ENCODE data around the gene CDK18. TPM values are rescaled to one million over a fixed set of nuclear protein-coding genes. Genes with fewer than 3 reads are reported as not detected.

Gene CDK18
- total RNA-seq, 1 donor from 2014 or later = 3.0 TPM

DNA sequence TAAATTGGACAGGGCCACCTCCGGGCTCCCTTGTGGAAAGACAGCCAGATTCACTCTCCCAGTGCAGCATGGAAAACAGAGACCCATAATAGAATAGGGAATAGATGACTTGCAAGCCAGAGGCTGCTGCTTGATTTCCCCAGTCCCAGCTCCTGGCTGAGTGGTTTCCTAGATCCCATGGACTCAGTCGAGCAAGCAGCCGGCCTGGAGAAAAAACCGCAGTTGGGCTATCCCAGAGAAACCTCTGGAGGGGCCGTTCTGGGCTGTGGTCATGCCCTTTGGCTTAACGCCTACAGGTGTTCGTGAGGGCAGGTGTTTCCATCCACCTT is 65.7 kb downstream of the CDK18 start:
- Mint-ChIP-seq H3K9me3 (ENCODE audit: unreplicated experiment) (no peaks in the 10 kb centered on the region), H3K4me1 (ENCODE audit: unreplicated experiment) (peaks cover 5% of the 10 kb centered on the region), H3K36me3 (ENCODE audit: unreplicated experiment) (no peaks in the 10 kb centered on the region), H3K4me3 (ENCODE audit: unreplicated experiment) (no peak overlapping the region), H3K27me3 (ENCODE audit: unreplicated experiment) (peaks cover 78% of the 10 kb centered on the region), H3K27ac (ENCODE audit: unreplicated experiment) (no peak overlapping the region)
- DNase-seq (ENCODE audit: extremely low spot score, unreplicated experiment) = no peak
- TF ChIP-seq, protein P1, sequence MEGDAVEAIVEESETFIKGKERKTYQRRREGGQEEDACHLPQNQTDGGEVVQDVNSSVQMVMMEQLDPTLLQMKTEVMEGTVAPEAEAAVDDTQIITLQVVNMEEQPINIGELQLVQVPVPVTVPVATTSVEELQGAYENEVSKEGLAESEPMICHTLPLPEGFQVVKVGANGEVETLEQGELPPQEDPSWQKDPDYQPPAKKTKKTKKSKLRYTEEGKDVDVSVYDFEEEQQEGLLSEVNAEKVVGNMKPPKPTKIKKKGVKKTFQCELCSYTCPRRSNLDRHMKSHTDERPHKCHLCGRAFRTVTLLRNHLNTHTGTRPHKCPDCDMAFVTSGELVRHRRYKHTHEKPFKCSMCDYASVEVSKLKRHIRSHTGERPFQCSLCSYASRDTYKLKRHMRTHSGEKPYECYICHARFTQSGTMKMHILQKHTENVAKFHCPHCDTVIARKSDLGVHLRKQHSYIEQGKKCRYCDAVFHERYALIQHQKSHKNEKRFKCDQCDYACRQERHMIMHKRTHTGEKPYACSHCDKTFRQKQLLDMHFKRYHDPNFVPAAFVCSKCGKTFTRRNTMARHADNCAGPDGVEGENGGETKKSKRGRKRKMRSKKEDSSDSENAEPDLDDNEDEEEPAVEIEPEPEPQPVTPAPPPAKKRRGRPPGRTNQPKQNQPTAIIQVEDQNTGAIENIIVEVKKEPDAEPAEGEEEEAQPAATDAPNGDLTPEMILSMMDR (IDR thresholded peaks at IDR 0.05) = no peak

DNA sequence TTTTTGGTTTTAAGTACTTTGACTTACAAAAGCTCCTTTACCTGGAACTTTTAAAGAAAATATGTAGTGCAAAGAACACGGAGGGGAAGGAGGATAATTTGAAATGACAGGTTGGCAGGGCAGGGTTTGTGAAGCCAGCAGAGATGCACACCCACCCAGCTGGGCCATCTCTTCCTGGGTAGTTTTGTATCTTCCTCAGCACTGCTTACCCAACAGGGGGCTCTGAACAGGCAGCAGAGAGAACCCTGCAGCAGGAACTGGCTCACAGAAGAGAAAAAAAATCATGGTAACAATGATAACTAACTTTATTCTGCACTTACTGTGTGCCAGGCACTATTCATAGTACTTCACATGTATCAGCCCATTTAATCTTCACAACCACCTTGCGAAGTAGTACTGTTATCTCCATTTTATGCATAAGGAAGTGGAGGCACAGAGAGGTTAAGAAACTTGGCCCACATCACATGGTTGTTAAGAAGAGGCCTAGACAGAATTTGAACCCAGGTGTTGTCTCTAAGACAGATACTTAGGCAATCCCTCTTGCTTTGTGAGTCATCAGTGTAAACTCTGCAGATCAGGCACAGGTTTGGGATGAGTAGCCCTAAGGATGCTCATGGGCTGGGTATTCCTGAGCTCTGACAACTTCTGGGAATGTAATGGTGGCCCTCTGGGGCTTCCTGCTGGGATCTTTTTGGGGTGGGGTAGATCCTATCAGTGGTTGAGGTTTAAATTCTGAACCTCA is 66.5 kb downstream of the CDK18 start:
- no peak overlapping the region for H3K27ac Mint-ChIP-seq (ENCODE audit: unreplicated experiment)
- peaks cover 72% of the 10 kb centered on the region for H3K27me3 Mint-ChIP-seq (ENCODE audit: unreplicated experiment)
- no peak for DNase-seq (ENCODE audit: extremely low spot score, unreplicated experiment)

GRCh38 chr1:205571747-205572146 is 67.3 kb downstream of the CDK18 start:
- no peak overlapping the region for H3K4me3 Mint-ChIP-seq (ENCODE audit: unreplicated experiment)
- H3K27me3 Mint-ChIP-seq (ENCODE audit: unreplicated experiment) = peaks cover 70% of the 10 kb centered on the region
- peaks cover 5% of the 10 kb centered on the region for H3K4me1 Mint-ChIP-seq (ENCODE audit: unreplicated experiment)
- DNase-seq (ENCODE audit: extremely low spot score, unreplicated experiment) = no peak
- H3K36me3 Mint-ChIP-seq (ENCODE audit: unreplicated experiment) = no peaks in the 10 kb centered on the region
- no peak overlapping the region for H3K27ac Mint-ChIP-seq (ENCODE audit: unreplicated experiment)
- no peaks in the 10 kb centered on the region for H3K9me3 Mint-ChIP-seq (ENCODE audit: unreplicated experiment)
- TF ChIP-seq, protein P1 (IDR thresholded peaks at IDR 0.05) = no peak

More for the DNA sequence above, 66.5 kb downstream of the CDK18 start:
- Mint-ChIP-seq H3K36me3 (ENCODE audit: unreplicated experiment) (no peaks in the 10 kb centered on the region), H3K4me1 (ENCODE audit: unreplicated experiment) (peaks cover 5% of the 10 kb centered on the region), H3K9me3 (ENCODE audit: unreplicated experiment) (no peaks in the 10 kb centered on the region), H3K4me3 (ENCODE audit: unreplicated experiment) (no peak overlapping the region)
- TF ChIP-seq, protein P1 (IDR thresholded peaks at IDR 0.05) = no peak

- Mint-ChIP-seq H3K36me3 (ENCODE audit: unreplicated experiment) (no peaks in the 10 kb centered on the region), H3K9me3 (ENCODE audit: unreplicated experiment) (no peaks in the 10 kb centered on the region), H3K27me3 (ENCODE audit: unreplicated experiment) (peaks cover 68% of the 10 kb centered on the region), H3K4me1 (ENCODE audit: unreplicated experiment) (peaks cover 5% of the 10 kb centered on the region), H3K4me3 (ENCODE audit: unreplicated experiment) (no peak overlapping the region), H3K27ac (ENCODE audit: unreplicated experiment) (no peak overlapping the region)
- DNase-seq (ENCODE audit: extremely low spot score, unreplicated experiment) = no peak
- TF ChIP-seq, protein P1 (IDR thresholded peaks at IDR 0.05) = no peak
Measured at GRCh38 chr1:205572421-205572820, 68.0 kb downstream of the CDK18 start.

DNA sequence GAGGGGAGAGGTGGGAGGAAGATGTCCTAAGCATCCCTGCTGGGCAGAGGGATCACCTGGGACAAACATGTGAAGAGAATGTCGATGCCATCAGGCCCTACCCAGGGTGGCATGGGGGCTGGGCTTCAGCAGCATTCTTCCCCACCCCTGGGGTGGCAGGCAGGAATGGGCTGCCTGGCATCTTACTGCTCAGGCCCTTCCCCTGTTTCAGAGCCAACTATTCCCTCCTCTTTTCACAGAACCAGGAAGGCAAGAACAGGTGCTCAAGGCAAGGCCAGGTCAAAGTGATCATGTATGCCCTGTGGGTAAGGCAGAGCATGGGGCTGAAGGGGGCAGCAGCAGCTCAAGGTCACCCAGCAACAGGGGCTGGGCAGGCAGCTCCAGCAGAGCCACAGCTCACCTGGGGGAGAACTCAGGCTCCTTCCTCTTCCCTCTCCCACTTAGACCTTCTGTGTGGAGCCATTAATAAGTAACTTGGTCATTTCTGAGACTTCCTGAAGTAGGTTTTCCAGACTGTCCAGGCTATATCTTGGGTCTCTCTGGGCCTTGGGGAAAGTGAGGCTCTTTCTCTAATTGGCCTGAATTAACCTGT is 70.9 kb downstream of the CDK18 start:
- Mint-ChIP-seq H3K4me1 (ENCODE audit: unreplicated experiment) (no peaks in the 10 kb centered on the region), H3K4me3 (ENCODE audit: unreplicated experiment) (no peak overlapping the region), H3K27ac (ENCODE audit: unreplicated experiment) (no peak overlapping the region), H3K27me3 (ENCODE audit: unreplicated experiment) (peaks cover 66% of the 10 kb centered on the region), H3K9me3 (ENCODE audit: unreplicated experiment) (no peaks in the 10 kb centered on the region), H3K36me3 (ENCODE audit: unreplicated experiment) (no peaks in the 10 kb centered on the region)
- TF ChIP-seq, protein P1 (IDR thresholded peaks at IDR 0.05) = no peak
- no peak for DNase-seq (ENCODE audit: extremely low spot score, unreplicated experiment)

Measured in osteocyte (in vitro differentiated cells).